GM12878 (cell line): ENCODE measurements around the gene CLVS2. TPM values are rescaled to one million over a fixed set of nuclear protein-coding genes. Genes with fewer than 3 reads are reported as not detected.

ENCODE experiments used
- ATAC-seq: fragments of 200-7000 bp; cut with Tn5 transposase; 3 replicates; pipeline ENCODE4 v1.9.1; 2020; ENCODE audit warnings: mild to moderate bottlenecking, moderate library complexity
- BruUV-seq: library from RNA; stranded (reverse); fragments of 400-500 nt; replicated peaks from 2 replicates; lab custom pipeline; 2021; lab: Mats Ljungman, UMichigan
- CTCF ChIA-PET: fragments of 300-600 bp; sonication (Branson Sonifier 250); formaldehyde crosslinking; extraction: SDS; loops from one replicate; lab custom pipeline; 2021; ENCODE audit warnings: inconsistent platforms; lab: Yijun Ruan, JAX
- POLR2A ChIA-PET: fragments of 350-600 bp; formaldehyde crosslinking; extraction: SDS; loops from one replicate; lab custom pipeline; 2021; ENCODE audit warnings: inconsistent platforms; lab: Charles Lee
- RAD21 ChIA-PET: fragments of 300-600 bp; sonication (Branson Sonifier 250); formaldehyde crosslinking; loops from one replicate; lab custom pipeline; 2023; ENCODE audit warnings: antibody characterized with exemption; ENCODE audit not compliant: unreplicated experiment; lab: Charles Lee
- SMC1A ChIA-PET: fragments of 300-600 bp; sonication (Branson Sonifier 250); formaldehyde crosslinking; loops from one replicate; lab custom pipeline; 2023; ENCODE audit not compliant: unreplicated experiment, uncharacterized antibody; lab: Charles Lee
- DNase-seq: peaks from one replicate; pipeline ENCODE4 v3.0.0-alpha.2; 2011; ENCODE audit warnings: low read depth, low spot score
- FAIRE-seq: peaks from 3 replicates; lab custom pipeline; 2011; peaks lifted over from hg19 to GRCh38; lab: Jason Lieb, UNC
- H2AFZ ChIP-seq: 2 replicates; pipeline ENCODE4 v1.6.0; 2011; ENCODE audit warnings: low read depth, low read length, control low read depth; ENCODE audit not compliant: control insufficient read depth
- H3K27ac ChIP-seq: 2 replicates; pipeline ENCODE4 v1.5.1; 2011; ENCODE audit warnings: control low read depth; ENCODE audit not compliant: control insufficient read depth, insufficient read depth
- H3K27me3 ChIP-seq, 2 experiments: replicated peaks in 1 of 2; 2 replicates each; pipeline versions ENCODE4 v1.6.0 to v1.6.1; 2011; ENCODE audit warnings: low read length in 1 of 2; ENCODE audit not compliant: control insufficient read depth in 2 of 2, insufficient read depth in 2 of 2
- H3K36me3 ChIP-seq, 2 experiments: 2 replicates each; pipeline ENCODE4 v1.5.1; 2011; ENCODE audit warnings: low read length in 1 of 2; ENCODE audit not compliant: control insufficient read depth in 2 of 2, insufficient read depth in 2 of 2
- H3K4me1 ChIP-seq: 2 replicates; pipeline ENCODE4 v1.6.1; 2011; ENCODE audit warnings: mild to moderate bottlenecking, low read length, moderate library complexity, mixed read lengths; ENCODE audit not compliant: control insufficient read depth, insufficient read depth
- H3K4me2 ChIP-seq: 2 replicates; pipeline ENCODE4 v1.6.0; 2011; ENCODE audit warnings: control low read depth; ENCODE audit not compliant: control insufficient read depth, insufficient read depth
- H3K4me3 ChIP-seq: fragments of 200-600 bp; sonication (generic); 2 replicates; pipeline ENCODE4 v1.5.1; 2016
- H3K79me2 ChIP-seq: 2 replicates; pipeline ENCODE4 v1.6.0; 2011; ENCODE audit warnings: low read length; ENCODE audit not compliant: control insufficient read depth, insufficient read depth
- H3K9ac ChIP-seq: 2 replicates; pipeline ENCODE4 v1.8.0; 2011; ENCODE audit warnings: low read length, control low read depth, mixed read lengths; ENCODE audit not compliant: control insufficient read depth, insufficient read depth
- H3K9me3 ChIP-seq: replicated peaks from 3 replicates; pipeline ENCODE4 v1.5.1; 2011; ENCODE audit warnings: mild to moderate bottlenecking, low read length; ENCODE audit not compliant: control insufficient read depth, insufficient read depth
- H4K20me1 ChIP-seq: 2 replicates; pipeline ENCODE4 v1.6.0; 2011; ENCODE audit not compliant: control insufficient read depth, insufficient read depth
- CHD1 ChIP-seq: IDR thresholded peaks from 2 replicates; pipeline ENCODE4 v1.6.1; 2012; ENCODE audit warnings: low read depth, low read length, improper control_type of control experiment
- CHD4 ChIP-seq: fragments of 200-600 bp; sonication (generic); IDR thresholded peaks from 2 replicates; pipeline ENCODE4 v1.6.1; 2016; ENCODE audit warnings: mild to moderate bottlenecking
- EP300 ChIP-seq, 2 experiments: fragments of 150-350 bp in 1 of 2; IDR thresholded peaks; 2 replicates each; pipeline ENCODE4 v1.6.1; 2011 to 2012; ENCODE audit warnings: low read depth in 2 of 2, low read length in 2 of 2, borderline replicate concordance in 1 of 2, improper control_type of control experiment in 1 of 2, inconsistent platforms in 1 of 2; ENCODE audit not compliant: control insufficient read depth in 1 of 2
- ESRRA ChIP-seq: IDR thresholded peaks from 2 replicates; pipeline ENCODE4 v1.6.1; 2012; ENCODE audit warnings: mild to moderate bottlenecking, low read length, improper control_type of control experiment
- GATAD2B ChIP-seq: fragments of 450-650 bp; conservative IDR thresholded peaks from 2 replicates; pipeline ENCODE4 v1.6.1; 2017; ENCODE audit warnings: low read depth, mild to moderate bottlenecking, moderate library complexity
- NFIC ChIP-seq: IDR thresholded peaks from 2 replicates; pipeline ENCODE4 v1.6.1; 2012; ENCODE audit warnings: low read depth, mild to moderate bottlenecking, inconsistent platforms, low read length, moderate library complexity
- SKIL ChIP-seq: fragments of 450-650 bp; IDR thresholded peaks from 2 replicates; pipeline ENCODE4 v1.6.1; 2017; ENCODE audit warnings: mild to moderate bottlenecking, low read depth, inconsistent platforms; ENCODE audit not compliant: poor library complexity, severe bottlenecking
- SP1 ChIP-seq: IDR thresholded peaks from one replicate; pipeline ENCODE4 v1.6.1; 2011; ENCODE audit warnings: low read depth, low read length
- USF2 ChIP-seq: IDR thresholded peaks from 2 replicates; pipeline ENCODE4 v1.6.1; 2011; ENCODE audit warnings: low read depth, low read length, improper control_type of control experiment, borderline replicate concordance
- ZBTB11 ChIP-seq: fragments of 450-650 bp; formaldehyde crosslinking; IDR thresholded peaks from 2 replicates; pipeline ENCODE4 v1.5.0; 2022; ENCODE audit warnings: mild to moderate bottlenecking, missing genetic modification characterization
- ZNF274 ChIP-seq: IDR thresholded peaks from one replicate; pipeline ENCODE4 v1.8.0; 2011; ENCODE audit not compliant: insufficient read length, insufficient read depth
- ZNF592 ChIP-seq: fragments of 450-650 bp; IDR thresholded peaks from 2 replicates; pipeline ENCODE4 v1.6.1; 2017; ENCODE audit warnings: mild to moderate bottlenecking, moderate library complexity
- ZZZ3 ChIP-seq: IDR thresholded peaks from 2 replicates; pipeline ENCODE4 v1.6.1; 2011; ENCODE audit warnings: low read depth; ENCODE audit not compliant: control insufficient read depth, insufficient read length
- WGBS: methylation state at CpG from one replicate; pipeline ENCODE4 v1.1.6; 2016; ENCODE audit warnings: low lambda C conversion rate; ENCODE audit not compliant: insufficient replicate concordance, insufficient coverage; ENCODE audit errors: missing lambda C conversion rate; 5-methylcytosine and 5-hydroxymethylcytosine counted together
- in situ Hi-C: fragments of 300-500 bp; cut with MboI; formaldehyde crosslinking; loops from 9 replicates; pipeline ENCODE4 v1.14.3; 2018; ENCODE audit warnings: mixed read lengths
- intact Hi-C: fragments of 100-400 bp; cut with micrococcal nuclease; formaldehyde crosslinking; loops from one replicate; pipeline ENCODE4 v1.14.2; 2022; ENCODE audit not compliant: unreplicated experiment
- polyA plus RNA-seq, 11 experiments: library from polyadenylated mRNA; depleted of rRNA in 4 of 11; unstranded in 6 of 11; stranded (reverse) in 5 of 11; fragments of >200 nt; fragmentation: Nextera tagmentation in 4 of 11; fragmentation: Illumina TruSeq in 1 of 11; extraction: Ambion mirVana in 4 of 11; extraction: Trizol in 1 of 11; gene quantifications; 1 replicate in 1 of 11; 2 replicates in 10 of 11; pipeline versions ENCODE4 v1.2.1 to v1.2.3, GENCODE V29; 2011 to 2016; ENCODE audit warnings: inconsistent platforms in 2 of 11, missing spikeins in 2 of 11, low read depth in 1 of 11
- total RNA-seq, 4 experiments: library from RNA; depleted of rRNA in 3 of 4; stranded (reverse); fragments of >200 nt in 3 of 4; fragmentation: Illumina TruSeq in 1 of 4; extraction: Trizol in 1 of 4; gene quantifications; 2 replicates each; pipeline versions ENCODE4 v1.2.1 to v1.2.3, GENCODE V29; 2013 to 2021

CLVS2 gene
- total and polyA plus RNA-seq, 10 of the 15 experiments (the other 5 are each of a cell fraction or from before 2014, with no cell fraction given): not detected

DNA sequence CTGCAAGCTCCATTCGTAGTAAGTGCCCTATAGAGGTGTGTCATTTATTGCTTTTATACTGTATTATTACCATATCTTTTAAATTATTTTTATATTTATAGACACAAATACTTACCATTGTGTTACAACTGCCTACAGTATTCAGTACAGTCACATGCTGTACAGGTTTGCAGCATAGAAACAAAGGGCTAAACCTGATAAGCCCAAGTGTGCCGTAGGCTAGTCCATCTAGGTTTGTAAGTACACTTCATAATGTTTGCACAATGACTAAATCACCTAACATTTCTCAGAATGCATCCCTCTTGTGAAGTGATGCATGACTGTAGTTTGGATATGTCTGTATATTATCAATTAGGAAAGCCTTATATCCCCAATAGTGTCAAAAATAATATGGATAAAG, 122.8 kb downstream of the CLVS2 start:
- intact Hi-C loops: no loop called here
- POLR2A ChIA-PET: no interaction called here
- BruUV-seq: no TSS peak

More for the DNA sequence above, 122.8 kb downstream of the CLVS2 start:
- DNase-seq (no peak), ATAC-seq (no peak), FAIRE-seq (no peak)
- Histone ChIP-seq H4K20me1 (no peaks in the 10 kb centered on the region), H3K9ac (no peak overlapping the region), H3K9me3 (no peaks in the 10 kb centered on the region), H3K4me2 (no peak overlapping the region), H3K79me2 (no peaks in the 10 kb centered on the region), H3K4me3 (no peak overlapping the region), H3K27ac (no peak overlapping the region), H2AFZ (no peak overlapping the region), H3K36me3 (no peaks in the 10 kb centered on the region), H3K4me1 (no peaks in the 10 kb centered on the region), H3K27me3 (no peaks in the 10 kb centered on the region)
- TF ChIP-seq ESRRA: no peak
- no peak for TF ChIP-seq NFIC
- TF ChIP-seq ZZZ3: no peak
- no peak for TF ChIP-seq CHD4
- no peak for TF ChIP-seq EP300 (IDR thresholded peaks at IDR 0.05; ENCODE audit: borderline replicate concordance in 1 of 2, control insufficient read depth in 1 of 2, low read depth in 2 of 2, low read length in 2 of 2)
- TF ChIP-seq SKIL: no peak
- TF ChIP-seq GATAD2B: no peak
- TF ChIP-seq SP1: no peak
- no peak for TF ChIP-seq ZBTB11
- no peak for TF ChIP-seq USF2
- TF ChIP-seq ZNF274: no peak
- no peak for TF ChIP-seq CHD1
- no peak for TF ChIP-seq ZNF592
- in situ Hi-C loops: no loop called here
- ChIA-PET CTCF (no interaction called here), RAD21 (interaction anchor here (1.6 kb wide), 1 partner anchor 249 kb away, joined by 3 read pairs; no protein-coding TSS in a partner anchor), SMC1A (no interaction called here)
- 2% methylated on average over 2 of the region's 2 CpGs for WGBS
